Dermis microvascular lymphatic vessel endothelial cell (primary cell): ENCODE measurements around the gene MED28. TPM values are rescaled to one million over a fixed set of nuclear protein-coding genes. Genes with fewer than 3 reads are reported as not detected.

ENCODE experiments used
- DNase-seq, 2 donors: peaks; one replicate each; pipeline versions ENCODE4 v3.0.0 to v3.0.0-alpha.2; 2010; ENCODE audit warnings: low read depth in 2 of 2
- total RNA-seq: library from RNA; depleted of rRNA; stranded (reverse); fragments of >200 nt; gene quantifications from 2 replicates; pipeline ENCODE4 v1.2.1, GENCODE V29; 2014

MED28 gene
- total RNA-seq, 1 donor from 2014 or later, result 27.3 TPM

GRCh38 chr4:17665346-17665745 is 50.9 kb downstream of the MED28 start:
- DNase-seq, result no peak

- no peak for DNase-seq
Measured at GRCh38 chr4:17665852-17666251, 51.4 kb downstream of the MED28 start.

- DNase-seq, result no peak
Measured at GRCh38 chr4:17667253-17667652, 52.8 kb downstream of the MED28 start.

- DNase-seq, result no peak
Measured at GRCh38 chr4:17667653-17668201, 53.3 kb downstream of the MED28 start.

- no peak for DNase-seq
Measured at GRCh38 chr4:17670423-17670822, 56.0 kb downstream of the MED28 start.

- no peak for DNase-seq
Measured at GRCh38 chr4:17680559-17681280, 66.3 kb downstream of the MED28 start.

- no peak for DNase-seq
Measured at GRCh38 chr4:17681281-17682221, 67.1 kb downstream of the MED28 start.

- DNase-seq, result no peak
Measured at GRCh38 chr4:17682222-17682566, 67.8 kb downstream of the MED28 start.

Other genes with a start within 250 kb of the MED28 start
- gene QDPR, start 102.6 kb upstream of the MED28 start, total RNA-seq, result 11.0 and 17.7 TPM in 2 replicates
- gene CLRN2, start 99.5 kb upstream of the MED28 start, total RNA-seq, result not detected in 2 replicates
- gene LAP3, start 37.4 kb upstream of the MED28 start, total RNA-seq, result 92.7 and 125 TPM in 2 replicates
- gene FAM184B, start 167.0 kb downstream of the MED28 start, total RNA-seq, result under 0.01 TPM in 1 of 2 replicates, not detected in the other
- gene DCAF16, start 196.1 kb downstream of the MED28 start, total RNA-seq, result 15.4 and 22.4 TPM in 2 replicates
- gene NCAPG, start 196.3 kb downstream of the MED28 start, total RNA-seq, result 8.9 and 29.3 TPM in 2 replicates